CD14-positive monocyte (primary cell): ENCODE data around the gene RPEL1. TPM values are rescaled to one million over a fixed set of nuclear protein-coding genes. Genes with fewer than 3 reads are reported as not detected.

Experiments
- DNase-seq, 3 donors: peaks; one replicate each; pipeline ENCODE4 v3.0.0-alpha.2; 2011 to 2022
- H2AFZ ChIP-seq: 2 replicates; pipeline ENCODE4 v1.6.0; 2012; ENCODE audit warnings: mild to moderate bottlenecking, low read depth, low read length, inconsistent platforms; ENCODE audit not compliant: insufficient read depth, poor library complexity, severe bottlenecking
- H3K27ac ChIP-seq, 2 donors: 1 replicate in 1 of 2; 2 replicates in 1 of 2; pipeline ENCODE4 v1.5.1; 2012 to 2013; ENCODE audit warnings: low read length in 2 of 2, control low read depth in 1 of 2, inconsistent platforms in 1 of 2, low read depth in 1 of 2, mild to moderate bottlenecking in 1 of 2
- H3K27me3 ChIP-seq, 2 donors: one replicate each; pipeline versions ENCODE4 v1.6.0 to v1.6.1; 2011 to 2013; ENCODE audit warnings: low read length in 2 of 2; ENCODE audit not compliant: control insufficient read depth in 2 of 2, insufficient read depth in 2 of 2
- H3K36me3 ChIP-seq, 2 donors: replicated peaks in 1 of 2; 1 replicate in 1 of 2; 2 replicates in 1 of 2; pipeline versions ENCODE4 v1.5.1 to v1.6.1; 2012 to 2013; ENCODE audit warnings: low read length in 2 of 2, control low read depth in 1 of 2, inconsistent platforms in 1 of 2, mild to moderate bottlenecking in 1 of 2; ENCODE audit not compliant: insufficient read depth in 2 of 2, control insufficient read depth in 1 of 2
- H3K4me1 ChIP-seq, 2 donors: 1 replicate in 1 of 2; 2 replicates in 1 of 2; pipeline versions ENCODE4 v1.5.1 to v1.6.1; 2012 to 2013; ENCODE audit warnings: low read length in 2 of 2, control low read depth in 1 of 2, inconsistent platforms in 1 of 2, mild to moderate bottlenecking in 1 of 2, moderate library complexity in 1 of 2; ENCODE audit not compliant: insufficient read depth in 2 of 2, control insufficient read depth in 1 of 2
- H3K4me2 ChIP-seq: replicated peaks from 2 replicates; pipeline ENCODE3; 2012; ENCODE audit warnings: low read length, moderate library complexity, mild to moderate bottlenecking; ENCODE audit not compliant: poor library complexity, severe bottlenecking; ENCODE audit errors: extremely low read depth
- H3K4me3 ChIP-seq, 3 experiments: fragments of 200-600 bp in 1 of 3; sonication (generic) in 1 of 3; replicated peaks in 1 of 3; 1 replicate in 2 of 3; 2 replicates in 1 of 3; pipeline ENCODE4 v1.5.1; 2011 to 2013; ENCODE audit warnings: low read length in 3 of 3, mild to moderate bottlenecking in 3 of 3, control low read depth in 2 of 3, low read depth in 2 of 3, inconsistent platforms in 1 of 3, moderate library complexity in 1 of 3
- H3K79me2 ChIP-seq: 2 replicates; pipeline ENCODE4 v1.6.0; 2012; ENCODE audit warnings: mild to moderate bottlenecking, control low read depth, inconsistent platforms, low read length, moderate library complexity; ENCODE audit not compliant: insufficient read depth
- H3K9ac ChIP-seq: 2 replicates; pipeline ENCODE4 v1.6.0; 2017; ENCODE audit warnings: low read length, mild to moderate bottlenecking; ENCODE audit not compliant: insufficient read depth, poor library complexity, severe bottlenecking
- H3K9me3 ChIP-seq, 2 donors: replicated peaks in 1 of 2; 1 replicate in 1 of 2; 2 replicates in 1 of 2; pipeline versions ENCODE4 v1.5.1 to v1.6.1; 2012 to 2013; ENCODE audit warnings: low read length in 2 of 2, control low read depth in 1 of 2; ENCODE audit not compliant: control insufficient read depth in 1 of 2, insufficient read depth in 1 of 2
- H4K20me1 ChIP-seq: 2 replicates; pipeline ENCODE4 v1.6.0; 2012; ENCODE audit warnings: mild to moderate bottlenecking, low read length, control low read depth, moderate library complexity; ENCODE audit not compliant: insufficient read depth
- H3K27ac Mint-ChIP-seq, 7 donors: one replicate each; pipeline ENCODE4 v1.8.0; 2020; ENCODE audit warnings: mild to moderate bottlenecking in 7 of 7, mixed read lengths in 7 of 7, moderate library complexity in 6 of 7, inconsistent platforms in 2 of 7
- H3K27me3 Mint-ChIP-seq, 3 donors: one replicate each; pipeline ENCODE4 v1.8.0; 2021 to 2022; ENCODE audit warnings: low read depth in 3 of 3, mild to moderate bottlenecking in 3 of 3, mixed read lengths in 3 of 3, moderate library complexity in 3 of 3, inconsistent platforms in 1 of 3
- H3K36me3 Mint-ChIP-seq, 2 donors: one replicate each; pipeline ENCODE4 v1.8.0; 2020; ENCODE audit warnings: mixed read lengths in 2 of 2, inconsistent platforms in 1 of 2, mild to moderate bottlenecking in 1 of 2
- H3K4me1 Mint-ChIP-seq: one replicate; pipeline ENCODE4 v1.8.0; 2020; ENCODE audit warnings: mild to moderate bottlenecking, mixed read lengths
- H3K4me3 Mint-ChIP-seq, 2 donors: one replicate each; pipeline ENCODE4 v1.8.0; 2020; ENCODE audit warnings: mild to moderate bottlenecking in 2 of 2, mixed read lengths in 2 of 2, moderate library complexity in 1 of 2
- H3K9me3 Mint-ChIP-seq, 7 donors: one replicate each; pipeline ENCODE4 v1.8.0; 2020 to 2022; ENCODE audit warnings: mixed read lengths in 7 of 7, mild to moderate bottlenecking in 6 of 7, moderate library complexity in 6 of 7, inconsistent platforms in 2 of 7
- CTCF ChIP-seq: fragments of 200-600 bp; IDR thresholded peaks from one replicate; pipeline ENCODE4 v1.8.0; 2022; ENCODE audit warnings: antibody characterized with exemption, mild to moderate bottlenecking
- WGBS: methylation state at CpG from one replicate; pipeline ENCODE4 v1.1.5; 2013; ENCODE audit warnings: missing lambda C conversion rate; ENCODE audit not compliant: insufficient coverage; 5-methylcytosine and 5-hydroxymethylcytosine counted together
- intact Hi-C, 2 donors: fragments of 100-400 bp; cut with micrococcal nuclease; formaldehyde crosslinking; loops; one replicate each; pipeline versions ENCODE4 v1.15.0 to v1.15.1; 2023
- polyA plus RNA-seq, 3 donors: library from polyadenylated mRNA; depleted of rRNA in 1 of 3; unstranded in 2 of 3; stranded (reverse) in 1 of 3; fragments of 300-500 nt in 2 of 3; fragments of >200 nt in 1 of 3; fragmentation: Illumina TruSeq in 2 of 3; gene quantifications; 1 replicate in 2 of 3; 2 replicates in 1 of 3; pipeline ENCODE4 v1.2.3, GENCODE V29; 2012 to 2021

Gene RPEL1
- polyA plus RNA-seq, 3 donors, result not detected

- Mint-ChIP-seq H3K4me1 (no peaks in the 10 kb centered on the region), H3K9me3 (peaks cover 13 to 23% (median 21%) of the 10 kb centered on the region in 7 donors)
Measured at GRCh38 chr10:103259989-103260388, 14.3 kb downstream of the RPEL1 start.

GRCh38 chr10:103262229-103262628 lies 16.5 kb downstream of the RPEL1 start:
- no peaks in the 10 kb centered on the region for H3K36me3 Mint-ChIP-seq
- no peaks in the 10 kb centered on the region for H3K79me2 ChIP-seq
- H3K9me3 Mint-ChIP-seq, result peaks cover 13 to 25% (median 22%) of the 10 kb centered on the region in 7 donors
- no peak overlapping the region for H2AFZ ChIP-seq
- H3K4me3 Mint-ChIP-seq, result no peak overlapping the region
- DNase-seq, result no peak
- H3K27me3 Mint-ChIP-seq, result peaks cover 19 to 30% (median 21%) of the 10 kb centered on the region in 3 donors
- H3K4me1 ChIP-seq, result no peaks in the 10 kb centered on the region
- H3K9me3 ChIP-seq, result peaks cover 0 to 10% of the 10 kb centered on the region in 2 donors
- H3K27ac ChIP-seq, result no peak overlapping the region
- peaks cover 5 to 10% of the 10 kb centered on the region in 2 donors for H3K27me3 ChIP-seq
- WGBS, result no CpG with 5 or more reads among the region's 3 CpGs
- no peaks in the 10 kb centered on the region for H3K4me1 Mint-ChIP-seq
- no peaks in the 10 kb centered on the region for H4K20me1 ChIP-seq
- no peak overlapping the region for H3K9ac ChIP-seq
- intact Hi-C loops, result no loop called here
- no peak overlapping the region for H3K4me3 ChIP-seq
- H3K36me3 ChIP-seq, result no peaks in the 10 kb centered on the region
- H3K27ac Mint-ChIP-seq, result no peak overlapping the region
- no peak overlapping the region for H3K4me2 ChIP-seq
- TF ChIP-seq CTCF, result no peak

More at GRCh38 chr10:103259989-103260388, 14.3 kb downstream of the RPEL1 start:
- no peaks in the 10 kb centered on the region for H3K36me3 Mint-ChIP-seq
- no peak for DNase-seq
- H3K36me3 ChIP-seq, result no peaks in the 10 kb centered on the region
- WGBS, result 97% methylated on average over 5 of the region's 5 CpGs
- peaks cover 0 to 3% of the 10 kb centered on the region in 2 donors for H3K27me3 ChIP-seq
- no peaks in the 10 kb centered on the region for H3K4me1 ChIP-seq
- no peak for TF ChIP-seq CTCF
- no peak overlapping the region for H3K4me2 ChIP-seq
- H3K9me3 ChIP-seq, result peaks cover 0 to 10% of the 10 kb centered on the region in 2 donors
- no peak overlapping the region for H3K4me3 Mint-ChIP-seq
- peaks cover 9 to 15% (median 11%) of the 10 kb centered on the region in 3 donors for H3K27me3 Mint-ChIP-seq
- H4K20me1 ChIP-seq, result no peaks in the 10 kb centered on the region
- no peak overlapping the region for H3K4me3 ChIP-seq
- H3K27ac ChIP-seq, result no peak overlapping the region
- no peak overlapping the region for H3K27ac Mint-ChIP-seq
- H3K9ac ChIP-seq, result no peak overlapping the region
- intact Hi-C loops, result no loop called here
- H3K79me2 ChIP-seq, result no peaks in the 10 kb centered on the region
- H2AFZ ChIP-seq, result no peak overlapping the region
